Trophoblast cell (in vitro differentiated cells and primary cell): ENCODE results near the gene ARHGEF10L.
A peak's percentile ranks its signal among the peaks of the same experiment; 100 is the strongest.

ENCODE experiments used
- DNase-seq, 2 donors: peaks; one replicate each; pipeline ENCODE4 v3.0.0-alpha.2; 2016
- H2AFZ ChIP-seq: 2 replicates; pipeline ENCODE4 v1.6.1; 2013; ENCODE audit warnings: low read length, moderate library complexity, mild to moderate bottlenecking; ENCODE audit not compliant: insufficient read depth, poor library complexity
- H2AK5ac ChIP-seq: 2 replicates; pipeline ENCODE4 v1.6.1; 2013; ENCODE audit warnings: mild to moderate bottlenecking, low read length
- H2BK120ac ChIP-seq: 2 replicates; pipeline ENCODE4 v1.6.1; 2013; ENCODE audit warnings: low read length, mild to moderate bottlenecking, moderate library complexity; ENCODE audit not compliant: insufficient read depth, poor library complexity
- H2BK12ac ChIP-seq: 2 replicates; pipeline ENCODE4 v1.6.1; 2013; ENCODE audit warnings: mild to moderate bottlenecking, low read length, moderate library complexity
- H2BK5ac ChIP-seq: 2 replicates; pipeline ENCODE4 v1.6.1; 2013; ENCODE audit warnings: low read length, low read depth, moderate library complexity, mild to moderate bottlenecking; ENCODE audit not compliant: poor library complexity
- H3K14ac ChIP-seq: 2 replicates; pipeline ENCODE4 v1.6.1; 2013; ENCODE audit warnings: mild to moderate bottlenecking, low read length
- H3K18ac ChIP-seq: 2 replicates; pipeline ENCODE4 v1.6.1; 2013; ENCODE audit warnings: mild to moderate bottlenecking, low read length
- H3K23ac ChIP-seq: 2 replicates; pipeline ENCODE4 v1.6.1; 2013; ENCODE audit warnings: low read length
- H3K27ac ChIP-seq: 2 replicates; pipeline ENCODE4 v1.5.1; 2013; ENCODE audit warnings: low read depth, mild to moderate bottlenecking, inconsistent platforms, low read length, moderate library complexity
- H3K27me3 ChIP-seq: 2 replicates; pipeline ENCODE4 v1.6.1; 2013; ENCODE audit warnings: inconsistent platforms, mild to moderate bottlenecking, low read length, moderate library complexity; ENCODE audit not compliant: insufficient read depth
- H3K36me3 ChIP-seq, 2 experiments: 1 replicate in 1 of 2; 2 replicates in 1 of 2; pipeline ENCODE4 v1.6.1; 2013; ENCODE audit warnings: low read length in 2 of 2, mild to moderate bottlenecking in 2 of 2, moderate library complexity in 1 of 2; ENCODE audit not compliant: insufficient read depth in 2 of 2, control insufficient read depth in 1 of 2
- H3K4ac ChIP-seq: 2 replicates; pipeline ENCODE4 v1.6.1; 2013; ENCODE audit warnings: low read depth, mild to moderate bottlenecking, low read length, moderate library complexity
- H3K4me1 ChIP-seq, 2 experiments: 1 replicate in 1 of 2; 2 replicates in 1 of 2; pipeline ENCODE4 v1.6.1; 2013; ENCODE audit warnings: low read length in 2 of 2, mild to moderate bottlenecking in 2 of 2, moderate library complexity in 1 of 2; ENCODE audit not compliant: insufficient read depth in 2 of 2, control insufficient read depth in 1 of 2
- H3K4me2 ChIP-seq: 2 replicates; pipeline ENCODE4 v1.6.1; 2013; ENCODE audit warnings: inconsistent platforms, mild to moderate bottlenecking, low read length, moderate library complexity
- H3K4me3 ChIP-seq: 2 replicates; pipeline ENCODE4 v1.5.1; 2013; ENCODE audit warnings: mild to moderate bottlenecking, low read depth, low read length, inconsistent platforms
- H3K79me1 ChIP-seq: one replicate; pipeline ENCODE4 v1.6.1; 2013; ENCODE audit warnings: low read length
- H3K79me2 ChIP-seq: 2 replicates; pipeline ENCODE4 v1.6.1; 2013; ENCODE audit warnings: low read length, mild to moderate bottlenecking; ENCODE audit not compliant: control insufficient read depth, insufficient read depth, poor library complexity
- H3K9ac ChIP-seq: 2 replicates; pipeline ENCODE4 v1.6.1; 2013; ENCODE audit warnings: mild to moderate bottlenecking, low read length
- H3K9me3 ChIP-seq: 2 replicates; pipeline ENCODE4 v1.6.1; 2013; ENCODE audit warnings: low read depth, mild to moderate bottlenecking, control low read depth, inconsistent platforms, low read length; ENCODE audit not compliant: insufficient read depth
- H4K12ac ChIP-seq: 2 replicates; pipeline ENCODE4 v1.6.1; 2013; ENCODE audit warnings: low read depth, mild to moderate bottlenecking, low read length, moderate library complexity
- H4K8ac ChIP-seq: 2 replicates; pipeline ENCODE4 v1.6.1; 2013; ENCODE audit warnings: low read depth, mild to moderate bottlenecking, low read length, moderate library complexity
- H4K91ac ChIP-seq: one replicate; pipeline ENCODE4 v1.6.1; 2013; ENCODE audit warnings: low read depth, mild to moderate bottlenecking, low read length, moderate library complexity
- WGBS: extraction: QIAGEN DNeasy Blood & Tissue Kit; methylation state at CpG from one replicate; pipeline ENCODE4 v1.1.7; 2013; ENCODE audit warnings: missing lambda C conversion rate; ENCODE audit not compliant: insufficient read length, insufficient coverage; ENCODE audit errors: extremely low coverage; 5-methylcytosine and 5-hydroxymethylcytosine counted together

The ARHGEF10L gene

DNA sequence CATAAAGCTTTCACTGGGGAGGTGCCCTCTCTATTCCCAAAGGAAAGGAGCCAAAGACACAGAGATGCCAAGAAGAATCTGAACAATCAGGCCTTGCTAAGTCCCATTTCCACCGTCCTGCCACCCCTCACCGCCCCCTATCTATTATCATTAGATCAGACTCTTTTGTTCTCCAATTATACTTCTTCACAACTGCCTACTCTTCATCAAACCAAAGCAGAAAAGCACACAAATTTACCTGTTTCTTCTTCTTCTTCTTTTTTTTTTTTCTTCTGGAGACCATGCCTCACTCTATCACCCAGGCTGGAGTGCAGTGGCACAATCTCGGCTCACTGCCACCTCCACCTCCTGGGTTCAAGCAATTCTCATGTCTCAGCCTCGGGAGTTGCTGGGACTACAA, 43.1 kb upstream of the ARHGEF10L start:
- H3K9ac ChIP-seq, result no peak overlapping the region

GRCh38 chr1:17498214-17498613, 41.3 kb upstream of the ARHGEF10L start:
- Histone ChIP-seq H4K8ac (no peak overlapping the region), H3K4me3 (no peak overlapping the region), H3K36me3 (no peaks in the 10 kb centered on the region), H3K79me2 (no peaks in the 10 kb centered on the region), H3K18ac (no peak overlapping the region), H2BK5ac (no peak overlapping the region), H3K4me2 (no peak overlapping the region), H4K12ac (no peak overlapping the region), H4K91ac (no peak overlapping the region), H3K14ac (no peak overlapping the region), H3K9ac (no peak overlapping the region), H2BK12ac (no peak overlapping the region), H3K4me1 (no peaks in the 10 kb centered on the region), H3K27ac (no peak overlapping the region), H2BK120ac (no peak overlapping the region), H3K79me1 (no peaks in the 10 kb centered on the region), H2AFZ (no peak overlapping the region), H2AK5ac (no peak overlapping the region), H3K9me3 (no peaks in the 10 kb centered on the region), H3K4ac (no peak overlapping the region), H3K23ac (no peak overlapping the region), H3K27me3 (no peaks in the 10 kb centered on the region)
- whole genome bisulfite sequencing, result no CpG with 5 or more reads among the region's 4 CpGs
- DNase-seq, result peak in 1 of 2 donors; percentile 51

More for the DNA sequence above, 43.1 kb upstream of the ARHGEF10L start:
- WGBS, result no CpG with 5 or more reads among the region's 4 CpGs
- no peak overlapping the region for H2AK5ac ChIP-seq
- H3K23ac ChIP-seq, result no peak overlapping the region
- H2BK12ac ChIP-seq, result no peak overlapping the region
- no peak overlapping the region for H3K4me2 ChIP-seq
- H4K8ac ChIP-seq, result no peak overlapping the region
- H3K36me3 ChIP-seq, result no peaks in the 10 kb centered on the region
- no peak overlapping the region for H3K18ac ChIP-seq
- H3K79me2 ChIP-seq, result no peaks in the 10 kb centered on the region
- no peak overlapping the region for H2BK5ac ChIP-seq
- no peaks in the 10 kb centered on the region for H3K9me3 ChIP-seq
- H3K79me1 ChIP-seq, result no peaks in the 10 kb centered on the region
- H4K12ac ChIP-seq, result no peak overlapping the region
- H3K27me3 ChIP-seq, result no peaks in the 10 kb centered on the region
- no peak overlapping the region for H2BK120ac ChIP-seq
- no peak overlapping the region for H4K91ac ChIP-seq
- H3K4me3 ChIP-seq, result no peak overlapping the region
- no peak overlapping the region for H3K14ac ChIP-seq
- DNase-seq, result no peak
- no peak overlapping the region for H3K27ac ChIP-seq
- no peak overlapping the region for H3K4ac ChIP-seq
- no peak overlapping the region for H2AFZ ChIP-seq
- no peaks in the 10 kb centered on the region for H3K4me1 ChIP-seq

DNA sequence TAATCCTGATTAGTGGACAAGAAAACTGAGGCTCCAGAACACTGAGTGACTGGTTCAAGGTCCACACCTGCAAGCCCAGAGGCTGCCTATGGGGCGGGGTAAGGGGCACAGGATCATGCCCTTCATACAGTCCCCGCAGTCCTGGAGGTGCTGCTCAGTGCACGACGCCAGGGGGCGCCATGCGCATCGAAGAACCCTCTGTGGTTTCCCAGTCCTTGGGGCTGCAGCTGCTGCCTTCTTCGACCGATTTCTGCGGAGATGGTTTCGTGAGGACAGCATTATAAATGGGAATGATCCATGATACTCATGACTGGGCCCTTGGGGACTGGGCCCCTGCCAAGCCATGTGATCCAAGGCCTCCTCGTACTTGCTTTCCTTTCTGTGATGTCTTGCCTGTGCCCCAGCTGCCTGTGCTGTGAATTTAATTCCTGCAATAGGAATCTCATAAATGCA, 37.1 kb upstream of the ARHGEF10L start:
- Histone ChIP-seq H3K4me3 (no peak overlapping the region), H3K79me2 (no peaks in the 10 kb centered on the region), H3K79me1 (no peaks in the 10 kb centered on the region), H3K9me3 (no peaks in the 10 kb centered on the region), H2AK5ac (no peak overlapping the region), H3K36me3 (no peaks in the 10 kb centered on the region), H4K8ac (no peak overlapping the region), H3K9ac (no peak overlapping the region), H2BK12ac (no peak overlapping the region), H2BK120ac (no peak overlapping the region), H3K18ac (no peak overlapping the region), H3K4me2 (no peak overlapping the region), H3K4me1 (no peaks in the 10 kb centered on the region), H3K27ac (no peak overlapping the region), H3K27me3 (no peaks in the 10 kb centered on the region), H4K12ac (no peak overlapping the region), H2AFZ (no peak overlapping the region), H4K91ac (no peak overlapping the region), H3K4ac (no peak overlapping the region), H2BK5ac (no peak overlapping the region), H3K23ac (no peak overlapping the region), H3K14ac (no peak overlapping the region)
- no CpG with 5 or more reads among the region's 12 CpGs for WGBS
- peak; percentile 74 to 90 for DNase-seq

- H2AK5ac ChIP-seq, result no peak overlapping the region
- WGBS, result no CpG with 5 or more reads among the region's 3 CpGs
- no peak overlapping the region for H2BK12ac ChIP-seq
- H3K27ac ChIP-seq, result no peak overlapping the region
- H4K8ac ChIP-seq, result no peak overlapping the region
- no peaks in the 10 kb centered on the region for H3K79me2 ChIP-seq
- DNase-seq, result no peak
- H2BK5ac ChIP-seq, result no peak overlapping the region
- no peak overlapping the region for H3K23ac ChIP-seq
- H3K9ac ChIP-seq, result no peak overlapping the region
- no peaks in the 10 kb centered on the region for H3K9me3 ChIP-seq
- H2BK120ac ChIP-seq, result no peak overlapping the region
- H3K79me1 ChIP-seq, result no peaks in the 10 kb centered on the region
- H3K14ac ChIP-seq, result no peak overlapping the region
- no peak overlapping the region for H3K4me3 ChIP-seq
- no peak overlapping the region for H3K4me2 ChIP-seq
- no peak overlapping the region for H3K4ac ChIP-seq
- H3K36me3 ChIP-seq, result no peaks in the 10 kb centered on the region
- H3K4me1 ChIP-seq, result no peaks in the 10 kb centered on the region
- H4K91ac ChIP-seq, result no peak overlapping the region
- H3K18ac ChIP-seq, result no peak overlapping the region
- no peak overlapping the region for H2AFZ ChIP-seq
- no peaks in the 10 kb centered on the region for H3K27me3 ChIP-seq
- no peak overlapping the region for H4K12ac ChIP-seq
Measured at GRCh38 chr1:17503146-17503545, 36.4 kb upstream of the ARHGEF10L start.
